ENCODE results near the gene METTL1.
"Not testable (repeated sequence)": the region's sequence is repeated elsewhere in the genome, so short reads cannot be mapped to it uniquely, and the experiment has no call there.

Gene METTL1

GRCh38 chr12:57796996-57797395 lies 25.1 kb upstream of the METTL1 start:
- DNase-seq (ENCODE audit: low read depth), result no peak

GRCh38 chr12:57795354-57795753 lies 23.4 kb upstream of the METTL1 start:
- no peak for DNase-seq (ENCODE audit: low read depth)

GRCh38 chr12:57793920-57794319 lies 22.0 kb upstream of the METTL1 start:
- peak; percentile 63 for DNase-seq (ENCODE audit: low read depth)

GRCh38 chr12:57783861-57784260 lies 12.0 kb upstream of the METTL1 start:
- no peak for DNase-seq (ENCODE audit: low read depth)

- DNase-seq (ENCODE audit: low read depth), result no peak
Observed at GRCh38 chr12:57783466-57783801, 11.5 kb upstream of the METTL1 start.

- DNase-seq (ENCODE audit: low read depth), result peak; percentile 55
Observed at GRCh38 chr12:57782608-57783465, 10.9 kb upstream of the METTL1 start, which contains the start of gene TSFM. Gene TSFM (plus strand): TSS chr12:57782787. CDS start chr12:57782802, 15 bp downstream.

- no peak for DNase-seq (ENCODE audit: low read depth)
Observed at GRCh38 chr12:57782243-57782607, 10.3 kb upstream of the METTL1 start.

GRCh38 chr12:57781801-57782200 lies 9.9 kb upstream of the METTL1 start:
- DNase-seq (ENCODE audit: low read depth), result no peak

GRCh38 chr12:57781244-57781643 lies 9.3 kb upstream of the METTL1 start:
- DNase-seq (ENCODE audit: low read depth), result no peak

- no peak for DNase-seq (ENCODE audit: low read depth)
Observed at GRCh38 chr12:57780284-57780897, 8.5 kb upstream of the METTL1 start.

GRCh38 chr12:57779736-57780135 lies 7.8 kb upstream of the METTL1 start:
- no peak for DNase-seq (ENCODE audit: low read depth)

GRCh38 chr12:57777911-57778310 lies 6.0 kb upstream of the METTL1 start:
- DNase-seq (ENCODE audit: low read depth), result no peak

- DNase-seq (ENCODE audit: low read depth), result no peak
Observed at GRCh38 chr12:57777367-57777766, 5.5 kb upstream of the METTL1 start.

GRCh38 chr12:57776247-57776587 lies 4.3 kb upstream of the METTL1 start:
- no peak for DNase-seq (ENCODE audit: low read depth)

- DNase-seq (ENCODE audit: low read depth), result no peak
Observed at GRCh38 chr12:57775563-57776246, 3.8 kb upstream of the METTL1 start.

GRCh38 chr12:57775044-57775443 lies 3.1 kb upstream of the METTL1 start:
- DNase-seq (ENCODE audit: low read depth), result no peak

- DNase-seq (ENCODE audit: low read depth), result not testable (repeated sequence)
Observed at GRCh38 chr12:57774634-57775033, 2.7 kb upstream of the METTL1 start.

- DNase-seq (ENCODE audit: low read depth), result no peak
Observed at GRCh38 chr12:57772429-57773322, 771 bp upstream of the METTL1 start, which contains the start of gene EEF1AKMT3. Gene EEF1AKMT3 (plus strand): TSS chr12:57772614. CDS start chr12:57772725, 111 bp downstream.

GRCh38 chr12:57771236-57771872 lies 551 bp downstream of the METTL1 start:
- no peak for DNase-seq (ENCODE audit: low read depth)

GRCh38 chr12:57770734-57771133 lies 1.2 kb downstream of the METTL1 start:
- DNase-seq (ENCODE audit: low read depth), result no peak

- no peak for DNase-seq (ENCODE audit: low read depth)
Observed at GRCh38 chr12:57769594-57769993, 2.3 kb downstream of the METTL1 start.

- no peak for DNase-seq (ENCODE audit: low read depth)
Observed at GRCh38 chr12:57767876-57768275, 4.0 kb downstream of the METTL1 start.
